NCI-H345 treated with DMSO at 0.1 percent for 48 hours (cell line): ENCODE results near the gene CLEC6A.
"Not testable (repeated sequence)": the region's sequence is repeated elsewhere in the genome, so short reads cannot be mapped to it uniquely, and the experiment has no call there.

Experiments used
- DNase-seq: peaks from one replicate; lab custom pipeline; 2025; ENCODE audit not compliant: unreplicated experiment; lab: John Stamatoyannopoulos, UW

The CLEC6A gene

GRCh38 chr12:8455727-8456360 lies at the start of gene CLEC6A:
Gene CLEC6A (plus strand): TSS chr12:8455962. CDS start chr12:8456112, 150 bp downstream.
- no peak for DNase-seq

GRCh38 chr12:8419576-8419975 lies 36.2 kb upstream of the CLEC6A start:
- DNase-seq, result not testable (repeated sequence)

- no peak for DNase-seq
Observed at GRCh38 chr12:8420506-8420905, 35.3 kb upstream of the CLEC6A start.

- not testable (repeated sequence) for DNase-seq
Observed at GRCh38 chr12:8444536-8445278, 11.1 kb upstream of the CLEC6A start.

- no peak for DNase-seq
Observed at GRCh38 chr12:8445731-8446130, 10.0 kb upstream of the CLEC6A start.

GRCh38 chr12:8446642-8447547 lies 8.9 kb upstream of the CLEC6A start:
- no peak for DNase-seq

- no peak for DNase-seq
Observed at GRCh38 chr12:8449355-8449859, 6.4 kb upstream of the CLEC6A start.

- DNase-seq, result no peak
Observed at GRCh38 chr12:8452036-8452435, 3.7 kb upstream of the CLEC6A start.

GRCh38 chr12:8453021-8453513 lies 2.7 kb upstream of the CLEC6A start:
- DNase-seq, result no peak

GRCh38 chr12:8453796-8454195 lies 2.0 kb upstream of the CLEC6A start:
- DNase-seq, result no peak

- DNase-seq, result no peak
Observed at GRCh38 chr12:8455271-8455670, 491 bp upstream of the CLEC6A start.

GRCh38 chr12:8461426-8461825 lies 5.7 kb downstream of the CLEC6A start:
- no peak for DNase-seq

- no peak for DNase-seq
Observed at GRCh38 chr12:8465301-8465996, 9.7 kb downstream of the CLEC6A start.

GRCh38 chr12:8466241-8466640 lies 10.5 kb downstream of the CLEC6A start:
- no peak for DNase-seq

- DNase-seq, result no peak
Observed at GRCh38 chr12:8471090-8471489, 15.3 kb downstream of the CLEC6A start.

GRCh38 chr12:8475508-8476203 lies 19.9 kb downstream of the CLEC6A start:
- DNase-seq, result no peak

- no peak for DNase-seq
Observed at GRCh38 chr12:8482571-8483061, 26.9 kb downstream of the CLEC6A start.

GRCh38 chr12:8483079-8483478 lies 27.3 kb downstream of the CLEC6A start:
- no peak for DNase-seq

- DNase-seq, result no peak
Observed at GRCh38 chr12:8491646-8492530, 36.1 kb downstream of the CLEC6A start.
